ENCODE results near the gene ZMYM3.

ZMYM3 gene

GRCh38 chrX:71216485-71216884 lies 37.5 kb downstream of the ZMYM3 start:
- no peak overlapping the region for H3K4me3 Mint-ChIP-seq
- peaks cover 5 to 24% of the 10 kb centered on the region in 2 donors for H3K27me3 Mint-ChIP-seq
- no peak for DNase-seq
- no peaks in the 10 kb centered on the region for H3K9me3 Mint-ChIP-seq
- no peak for ATAC-seq (replicated peaks)
- no peaks in the 10 kb centered on the region for H3K4me1 Mint-ChIP-seq (ENCODE audit: low read depth in 2 of 2)
- H3K36me3 Mint-ChIP-seq (ENCODE audit: insufficient read depth), result no peaks in the 10 kb centered on the region
- H3K27ac Mint-ChIP-seq, result no peak overlapping the region

DNA sequence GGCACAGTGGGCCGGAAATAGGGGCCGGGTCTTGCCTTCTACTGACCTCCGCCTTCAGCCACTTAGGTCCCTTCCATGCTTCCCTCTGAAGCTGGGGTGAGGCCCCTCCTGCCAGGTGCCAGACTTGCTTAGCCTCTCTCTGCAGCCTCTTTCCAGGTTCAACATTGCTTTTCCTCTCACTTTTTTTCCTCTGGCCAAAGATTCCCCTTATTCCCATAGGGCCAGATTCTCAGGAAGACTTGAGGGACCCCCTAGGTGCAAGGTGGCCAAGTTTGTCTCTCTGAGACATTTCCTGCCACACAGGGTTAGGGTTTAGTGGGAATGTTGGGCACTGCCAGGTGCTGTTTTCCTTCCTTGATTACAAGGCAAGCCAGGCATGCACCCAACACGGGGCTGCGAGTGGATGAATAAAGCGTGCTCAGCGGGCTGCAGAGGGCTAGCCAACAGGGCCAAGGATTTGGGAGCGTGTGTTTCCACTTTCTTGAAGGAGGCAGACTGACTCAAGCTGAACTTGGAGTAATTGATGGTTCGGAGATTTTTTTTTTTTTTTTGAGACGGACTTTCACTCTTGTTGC lies 38.5 kb downstream of the ZMYM3 start:
- Mint-ChIP-seq H3K9me3 (no peaks in the 10 kb centered on the region), H3K36me3 (ENCODE audit: insufficient read depth) (no peaks in the 10 kb centered on the region), H3K27me3 (peaks cover 5 to 24% of the 10 kb centered on the region in 2 donors), H3K4me3 (no peak overlapping the region), H3K4me1 (ENCODE audit: low read depth in 2 of 2) (no peaks in the 10 kb centered on the region), H3K27ac (no peak overlapping the region)
- DNase-seq (no peak), ATAC-seq (replicated peaks) (no peak)

GRCh38 chrX:71214604-71215337 lies 39.2 kb downstream of the ZMYM3 start:
- Mint-ChIP-seq H3K4me1 (ENCODE audit: low read depth in 2 of 2) (no peaks in the 10 kb centered on the region), H3K4me3 (no peak overlapping the region), H3K36me3 (ENCODE audit: insufficient read depth) (no peaks in the 10 kb centered on the region), H3K27me3 (peaks cover 5 to 24% of the 10 kb centered on the region in 2 donors), H3K27ac (no peak overlapping the region), H3K9me3 (no peaks in the 10 kb centered on the region)
- DNase-seq (no peak), ATAC-seq (replicated peaks) (no peak)

- Mint-ChIP-seq H3K36me3 (ENCODE audit: insufficient read depth) (no peaks in the 10 kb centered on the region), H3K4me3 (no peak overlapping the region), H3K27ac (no peak overlapping the region), H3K4me1 (ENCODE audit: low read depth in 2 of 2) (no peaks in the 10 kb centered on the region), H3K27me3 (peaks cover 5 to 24% of the 10 kb centered on the region in 2 donors), H3K9me3 (no peaks in the 10 kb centered on the region)
- ATAC-seq (replicated peaks) (no peak), DNase-seq (no peak)
These were observed 39.8 kb downstream of the ZMYM3 start for GRCh38 chrX:71214152-71214551.

DNA sequence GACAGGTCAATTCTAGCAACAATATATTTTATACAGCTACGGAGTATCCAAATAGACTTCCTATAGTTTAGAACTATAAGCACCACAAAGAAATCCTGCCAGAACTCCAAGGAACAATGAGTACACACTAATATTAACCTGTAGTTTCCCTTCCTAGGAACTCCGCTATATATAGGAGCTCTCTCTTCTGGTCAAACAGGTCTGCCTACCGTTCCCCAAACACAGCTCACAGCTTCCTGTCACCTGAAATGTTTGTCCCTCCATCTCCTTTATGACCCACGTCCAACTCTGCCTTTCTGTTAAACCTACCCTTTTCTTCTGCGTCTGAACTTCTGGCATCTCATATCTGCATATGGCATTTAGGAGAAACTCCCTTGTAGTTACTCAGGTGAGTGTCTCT lies 41.4 kb downstream of the ZMYM3 start:
- Mint-ChIP-seq H3K36me3 (ENCODE audit: insufficient read depth) (no peaks in the 10 kb centered on the region), H3K4me3 (no peak overlapping the region), H3K27me3 (peaks cover 5 to 24% of the 10 kb centered on the region in 2 donors), H3K27ac (no peak overlapping the region), H3K9me3 (no peaks in the 10 kb centered on the region), H3K4me1 (ENCODE audit: low read depth in 2 of 2) (no peaks in the 10 kb centered on the region)
- no peak for DNase-seq
- no peak for ATAC-seq (replicated peaks)

DNA sequence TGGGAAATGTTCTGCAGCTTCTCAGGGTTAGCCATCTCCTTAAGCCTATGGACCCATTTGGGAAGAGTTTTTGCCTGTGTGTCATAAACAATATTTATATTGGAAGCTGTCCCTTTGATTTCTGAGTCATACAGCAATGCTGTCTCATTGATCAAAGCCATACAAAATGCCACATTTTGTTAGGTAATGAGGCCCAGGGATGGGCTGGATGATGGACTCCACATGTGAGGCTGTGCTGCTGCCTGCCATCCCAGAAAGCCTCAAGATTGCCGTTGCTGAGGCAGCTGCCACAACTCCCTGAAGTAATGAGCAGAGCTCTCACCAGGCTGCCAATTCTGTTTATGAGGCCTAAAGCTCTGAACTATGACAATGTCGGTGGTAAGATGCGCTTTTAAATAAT lies 43.1 kb downstream of the ZMYM3 start:
- Mint-ChIP-seq H3K4me3 (no peak overlapping the region), H3K36me3 (ENCODE audit: insufficient read depth) (no peaks in the 10 kb centered on the region), H3K9me3 (no peaks in the 10 kb centered on the region), H3K4me1 (ENCODE audit: low read depth in 2 of 2) (no peaks in the 10 kb centered on the region), H3K27me3 (peaks cover 5 to 24% of the 10 kb centered on the region in 2 donors), H3K27ac (no peak overlapping the region)
- ATAC-seq (replicated peaks) (no peak), DNase-seq (no peak)

DNA sequence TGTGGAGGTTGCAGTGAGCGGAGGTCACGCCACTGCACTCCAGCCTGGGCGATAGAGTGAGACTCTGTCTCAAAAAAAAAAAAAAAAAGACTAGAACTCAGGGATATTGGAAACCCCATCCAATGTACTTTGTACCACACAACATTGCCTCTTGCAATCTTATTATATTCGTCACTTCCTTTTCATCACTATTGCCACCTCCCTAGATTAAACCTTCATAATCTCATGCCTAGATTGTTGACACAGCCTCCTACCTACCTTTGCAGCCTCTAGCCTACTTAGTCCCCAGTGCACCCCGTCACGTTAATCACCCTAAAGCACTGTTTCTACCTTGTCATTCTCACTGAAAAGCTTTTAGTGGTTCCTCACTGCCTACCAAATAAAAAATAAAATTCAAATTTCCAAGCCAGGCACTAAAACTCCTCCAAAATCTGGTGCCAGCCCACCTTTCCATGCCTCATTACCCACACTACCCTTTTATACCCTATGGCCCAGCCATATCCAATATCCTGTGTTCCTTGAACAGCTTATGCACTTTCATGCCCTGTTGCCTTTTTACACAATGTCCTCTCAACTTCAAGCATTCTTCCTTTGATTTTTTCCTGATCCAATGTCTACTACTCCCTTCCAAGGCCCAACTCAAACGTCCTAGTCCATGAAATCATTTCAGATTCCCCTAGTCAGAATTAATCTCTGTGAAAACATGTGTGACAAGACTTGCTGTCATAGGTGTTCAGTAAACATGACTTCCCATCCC lies 54.5 kb downstream of the ZMYM3 start:
- Mint-ChIP-seq H3K4me3 (peak overlapping the region in 1 of 2 donors; percentile 40), H3K4me1 (ENCODE audit: low read depth in 2 of 2) (peaks cover 14 to 17% of the 10 kb centered on the region in 2 donors), H3K36me3 (ENCODE audit: insufficient read depth) (peaks cover 9% of the 10 kb centered on the region), H3K27ac (peak overlapping the region in 1 of 2 donors; percentile 57), H3K9me3 (no peaks in the 10 kb centered on the region), H3K27me3 (no peaks in the 10 kb centered on the region)
- DNase-seq (no peak), ATAC-seq (replicated peaks) (no peak)

DNA sequence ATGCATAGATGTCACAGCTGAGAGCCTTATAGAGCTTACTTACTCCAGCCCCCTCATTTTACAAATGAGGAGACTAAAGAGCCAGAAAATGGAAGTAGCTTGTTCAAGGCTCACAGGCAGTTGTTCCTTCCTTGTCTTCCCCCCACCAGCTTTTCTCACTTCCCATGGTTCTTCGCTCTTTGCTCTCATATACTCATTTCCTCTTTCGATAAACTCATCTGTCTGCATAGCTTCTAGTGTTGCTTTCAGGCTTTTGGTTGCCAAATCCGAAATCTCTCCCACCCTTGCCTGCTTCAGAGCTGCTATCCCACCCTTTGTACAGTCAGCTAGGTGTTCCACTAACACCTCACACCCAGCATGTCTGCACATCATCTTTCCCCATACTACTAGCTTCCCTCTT lies 55.9 kb downstream of the ZMYM3 start:
- H3K27me3 Mint-ChIP-seq, result no peaks in the 10 kb centered on the region
- peak overlapping the region; percentile 85 to 87 for H3K27ac Mint-ChIP-seq
- H3K36me3 Mint-ChIP-seq (ENCODE audit: insufficient read depth), result peaks cover 12% of the 10 kb centered on the region
- ATAC-seq (replicated peaks) (peak; percentile 31), DNase-seq (no peak)
- no peaks in the 10 kb centered on the region for H3K9me3 Mint-ChIP-seq
- H3K4me3 Mint-ChIP-seq, result peak overlapping the region; percentile 78 to 82
- H3K4me1 Mint-ChIP-seq (ENCODE audit: low read depth in 2 of 2), result peaks cover 14 to 17% of the 10 kb centered on the region in 2 donors

GRCh38 chrX:71195964-71196649 lies 57.8 kb downstream of the ZMYM3 start:
- DNase-seq, result peak in 1 of 3 experiments; percentile 1
- Mint-ChIP-seq H3K4me1 (ENCODE audit: low read depth in 2 of 2) (peaks cover 19 to 22% of the 10 kb centered on the region in 2 donors), H3K4me3 (peak overlapping the region; percentile 78 to 82), H3K27ac (peak overlapping the region; percentile 85 to 87), H3K9me3 (no peaks in the 10 kb centered on the region), H3K27me3 (no peaks in the 10 kb centered on the region), H3K36me3 (ENCODE audit: insufficient read depth) (peaks cover 12% of the 10 kb centered on the region)
- peak; percentile 84 for ATAC-seq (replicated peaks)

DNA sequence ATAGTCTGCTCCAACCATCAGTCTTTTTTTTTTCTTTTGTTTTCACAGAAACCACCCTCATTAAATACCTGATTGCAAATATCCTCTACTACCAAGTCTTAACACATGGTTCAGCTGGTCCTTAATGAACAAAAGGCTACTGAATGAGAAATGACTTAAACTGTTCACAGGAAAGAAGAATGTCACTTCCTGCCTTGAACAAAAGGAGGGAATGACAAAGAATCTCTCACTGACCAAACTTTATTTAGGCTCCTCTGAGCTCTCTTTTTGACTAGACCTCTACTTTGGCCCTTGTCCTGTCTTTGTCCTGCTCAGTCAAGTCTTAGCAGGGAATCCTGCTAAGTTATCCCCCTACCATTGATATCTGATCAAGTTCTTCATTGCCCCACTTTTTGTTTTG lies 62.7 kb downstream of the ZMYM3 start:
- no peak for ATAC-seq (replicated peaks)
- peaks cover 16% of the 10 kb centered on the region for H3K36me3 Mint-ChIP-seq (ENCODE audit: insufficient read depth)
- no peaks in the 10 kb centered on the region for H3K9me3 Mint-ChIP-seq
- DNase-seq, result no peak
- peaks cover 10 to 19% of the 10 kb centered on the region in 2 donors for H3K4me1 Mint-ChIP-seq (ENCODE audit: low read depth in 2 of 2)
- no peaks in the 10 kb centered on the region for H3K27me3 Mint-ChIP-seq
- H3K27ac Mint-ChIP-seq, result peak overlapping the region; percentile 15 to 46
- H3K4me3 Mint-ChIP-seq, result no peak overlapping the region
